Vagina (tissue), 2 donors: Measurements from ENCODE around the gene PIWIL4.

Experiments
- POLR2A ChIP-seq, 2 donors: fragments of 450-650 bp; IDR thresholded peaks; one replicate each; pipeline ENCODE4 v1.6.1; 2017; ENCODE audit warnings: antibody characterized with exemption in 2 of 2, mild to moderate bottlenecking in 2 of 2, moderate library complexity in 2 of 2
- POLR2AphosphoS5 ChIP-seq, 2 donors: sonication (generic); formaldehyde crosslinking; IDR thresholded peaks; one replicate each; pipeline ENCODE4 v1.9.0; 2017; ENCODE audit warnings: antibody characterized with exemption in 2 of 2, mild to moderate bottlenecking in 2 of 2, low read depth in 1 of 2; ENCODE audit not compliant: insufficient read depth in 1 of 2

GRCh38 chr11:94585399-94585798 is 18.2 kb downstream of the PIWIL4 start:
- TF ChIP-seq POLR2A (IDR thresholded peaks at IDR 0.05), result no peak
- no peak for TF ChIP-seq POLR2AphosphoS5 (IDR thresholded peaks at IDR 0.05; ENCODE audit: insufficient read depth in 1 of 2, low read depth in 1 of 2)
